Stimulated activated CD4-positive, alpha-beta T cell treated with anti-CD3 and anti-CD28 coated beads, TNF-alpha, amount 100 ng/mL, for 48 hours (primary cell): ENCODE measurements around the gene TNFSF13.
"Not testable (repeated sequence)": the region's sequence is repeated elsewhere in the genome, so short reads cannot be mapped to it uniquely, and the experiment has no call there.

Experiments
- DNase-seq, 3 donors: peaks; one replicate each; pipeline ENCODE4 v3.0.0-alpha.2; 2020; ENCODE audit warnings: low read depth in 3 of 3

TNFSF13 gene

DNA sequence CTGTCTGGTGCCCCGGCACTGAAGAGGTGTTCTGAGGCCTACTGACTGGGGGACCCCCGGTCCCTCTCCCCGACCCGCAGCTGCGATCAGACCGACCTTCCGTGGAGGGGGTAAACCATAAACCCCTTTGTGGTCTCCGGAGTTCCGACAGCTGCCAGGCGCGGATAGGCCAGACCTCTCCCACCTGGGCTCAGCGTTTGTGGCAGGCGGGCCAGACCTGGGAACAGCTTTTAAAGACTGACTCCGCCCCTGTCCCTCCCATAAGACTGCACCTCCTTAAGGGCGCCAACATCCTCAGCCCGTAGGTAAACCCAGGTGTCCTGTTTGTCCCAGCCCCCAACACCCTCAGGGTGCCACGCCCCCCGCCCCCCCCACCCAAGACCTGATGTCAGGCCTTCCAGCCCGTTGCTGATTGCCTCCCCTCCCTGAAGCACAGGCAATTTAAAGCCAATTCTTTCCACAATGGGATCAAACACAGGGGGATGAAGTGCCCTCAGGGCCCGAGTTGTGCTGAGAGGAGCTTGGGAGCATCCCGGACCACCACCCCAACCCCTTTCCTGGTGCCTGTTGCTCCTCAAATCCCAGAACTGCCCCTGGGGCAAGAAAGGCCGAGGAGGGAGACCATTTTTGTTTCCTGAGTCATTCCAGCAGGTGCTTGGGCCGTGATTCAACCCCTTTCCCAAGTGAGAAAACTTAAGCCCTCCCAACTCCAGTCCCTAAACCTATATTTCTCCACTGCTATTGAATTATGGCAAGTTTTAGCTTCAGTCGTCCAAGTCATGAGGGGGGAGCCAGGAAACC is 31.5 kb downstream of the TNFSF13 start, which contains the start of gene SOX15:
Gene SOX15, minus strand, starts transcription at position 204 of the 801 bp plus-strand sequence. CDS start 418 bp downstream, outside the sequence.
- no peak for DNase-seq

- DNase-seq, result no peak
Observed at GRCh38 chr17:7590743-7591142, 32.2 kb downstream of the TNFSF13 start.

- DNase-seq, result no peak
Observed at GRCh38 chr17:7591596-7591995, 33.0 kb downstream of the TNFSF13 start.

GRCh38 chr17:7592422-7593021 is 34.0 kb downstream of the TNFSF13 start:
- no peak for DNase-seq

- no peak for DNase-seq
Observed at GRCh38 chr17:7593296-7593695, 34.7 kb downstream of the TNFSF13 start.

DNA sequence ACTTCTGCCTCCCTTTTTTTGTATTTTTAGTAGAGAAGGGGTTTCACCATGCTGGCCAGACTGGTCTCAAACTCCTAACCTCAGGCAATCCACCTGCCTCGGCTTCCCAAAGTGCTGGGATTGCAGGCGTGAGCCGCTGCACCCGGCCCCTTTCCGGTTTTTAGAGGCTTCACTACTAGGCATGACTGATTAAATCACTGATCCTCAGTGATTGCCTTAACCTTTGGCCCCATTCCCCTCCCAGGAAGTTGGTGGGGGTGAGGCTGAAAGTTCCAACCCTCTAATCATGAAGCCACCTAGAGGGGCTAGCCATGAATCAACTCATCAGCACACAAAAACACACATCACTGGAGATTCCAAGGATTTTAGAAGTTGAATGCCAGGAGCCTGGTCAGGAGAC is 39.0 kb downstream of the TNFSF13 start:
- DNase-seq, result not testable (repeated sequence)

- DNase-seq, result no peak
Observed at GRCh38 chr17:7606280-7606679, 47.7 kb downstream of the TNFSF13 start.

DNA sequence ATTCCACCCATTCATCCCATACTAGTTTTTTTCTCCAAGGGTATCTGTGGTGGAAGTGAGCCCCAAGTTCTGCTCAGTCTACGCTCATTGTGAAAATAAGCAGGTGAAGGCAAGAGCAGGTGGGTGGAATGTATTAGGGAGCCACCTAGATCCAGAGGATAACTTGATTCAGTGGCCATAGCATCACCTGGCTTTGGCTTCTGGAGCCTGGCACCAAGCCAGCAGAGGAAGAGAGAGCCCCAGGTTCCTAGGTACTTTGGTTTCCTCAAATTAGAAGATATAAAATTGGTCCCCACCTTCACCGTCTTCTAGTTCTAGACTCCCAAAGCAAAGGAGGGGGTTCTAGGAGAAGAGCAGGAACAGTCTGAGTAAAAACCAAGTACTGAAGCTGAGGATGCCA is 52.1 kb downstream of the TNFSF13 start:
- no peak for DNase-seq
